ENCODE results near the gene AJAP1.
"Not testable (repeated sequence)": the region's sequence is repeated elsewhere in the genome, so short reads cannot be mapped to it uniquely, and the experiment has no call there.

AJAP1 gene, protein sequence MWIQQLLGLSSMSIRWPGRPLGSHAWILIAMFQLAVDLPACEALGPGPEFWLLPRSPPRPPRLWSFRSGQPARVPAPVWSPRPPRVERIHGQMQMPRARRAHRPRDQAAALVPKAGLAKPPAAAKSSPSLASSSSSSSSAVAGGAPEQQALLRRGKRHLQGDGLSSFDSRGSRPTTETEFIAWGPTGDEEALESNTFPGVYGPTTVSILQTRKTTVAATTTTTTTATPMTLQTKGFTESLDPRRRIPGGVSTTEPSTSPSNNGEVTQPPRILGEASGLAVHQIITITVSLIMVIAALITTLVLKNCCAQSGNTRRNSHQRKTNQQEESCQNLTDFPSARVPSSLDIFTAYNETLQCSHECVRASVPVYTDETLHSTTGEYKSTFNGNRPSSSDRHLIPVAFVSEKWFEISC

DNA sequence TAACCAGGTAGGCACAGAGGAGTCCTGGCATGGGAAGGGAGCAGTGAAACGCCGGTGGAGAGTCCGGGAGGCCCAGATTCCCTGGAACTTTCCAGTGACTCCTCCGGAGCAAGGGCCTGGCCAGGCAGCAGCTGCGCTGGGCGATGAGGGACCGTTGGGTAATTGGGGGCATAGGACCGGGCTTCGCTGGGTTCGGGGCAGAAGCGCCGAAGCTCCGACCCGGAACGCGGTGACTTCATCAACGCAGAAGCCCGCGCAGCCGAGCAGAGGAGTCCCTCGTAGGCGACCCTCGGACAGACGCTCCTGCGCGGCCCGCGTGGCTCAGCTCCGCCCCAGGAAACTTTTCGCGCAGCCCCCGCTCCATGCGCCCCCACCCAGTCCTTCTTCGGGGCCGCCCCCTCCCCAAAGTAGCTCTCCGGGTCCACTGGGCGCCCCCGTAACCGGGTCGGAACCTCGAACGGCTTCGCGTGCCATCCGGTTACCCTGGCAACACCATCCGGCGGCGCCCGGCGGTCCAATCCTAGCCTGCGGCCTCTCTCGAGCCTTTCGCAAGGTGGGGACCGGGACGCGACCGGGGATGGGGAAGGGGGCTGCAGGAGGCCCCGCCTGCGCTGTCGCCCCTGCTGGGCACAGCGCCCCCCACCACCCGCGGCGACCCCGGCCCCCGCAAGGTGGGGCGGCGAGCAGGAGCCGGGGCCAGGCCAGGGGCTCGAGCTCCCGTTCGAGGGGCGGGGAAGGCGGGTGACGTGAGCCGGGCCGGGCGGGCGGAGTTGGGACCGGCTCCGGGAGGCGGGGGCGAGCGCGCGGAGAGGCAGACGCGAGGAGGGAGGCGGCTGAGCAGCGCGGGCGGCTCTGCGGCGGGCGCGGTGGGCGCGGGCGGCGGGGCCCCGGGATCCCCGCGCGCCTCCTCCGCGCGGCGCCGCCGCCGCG lies at the start of gene AJAP1:
Gene AJAP1, plus strand, starts transcription at position 814 of the 930 bp plus-strand sequence. CDS start 817 bp downstream, outside the sequence.
- DNase-seq (ENCODE audit: low read depth): no peak

GRCh38 chr1:4605158-4605557 lies 49.3 kb upstream of the AJAP1 start:
- DNase-seq (ENCODE audit: low read depth): no peak

GRCh38 chr1:4611563-4612341 lies 42.7 kb upstream of the AJAP1 start:
- DNase-seq (ENCODE audit: low read depth): no peak

GRCh38 chr1:4612991-4613390 lies 41.4 kb upstream of the AJAP1 start:
- DNase-seq (ENCODE audit: low read depth): no peak

DNA sequence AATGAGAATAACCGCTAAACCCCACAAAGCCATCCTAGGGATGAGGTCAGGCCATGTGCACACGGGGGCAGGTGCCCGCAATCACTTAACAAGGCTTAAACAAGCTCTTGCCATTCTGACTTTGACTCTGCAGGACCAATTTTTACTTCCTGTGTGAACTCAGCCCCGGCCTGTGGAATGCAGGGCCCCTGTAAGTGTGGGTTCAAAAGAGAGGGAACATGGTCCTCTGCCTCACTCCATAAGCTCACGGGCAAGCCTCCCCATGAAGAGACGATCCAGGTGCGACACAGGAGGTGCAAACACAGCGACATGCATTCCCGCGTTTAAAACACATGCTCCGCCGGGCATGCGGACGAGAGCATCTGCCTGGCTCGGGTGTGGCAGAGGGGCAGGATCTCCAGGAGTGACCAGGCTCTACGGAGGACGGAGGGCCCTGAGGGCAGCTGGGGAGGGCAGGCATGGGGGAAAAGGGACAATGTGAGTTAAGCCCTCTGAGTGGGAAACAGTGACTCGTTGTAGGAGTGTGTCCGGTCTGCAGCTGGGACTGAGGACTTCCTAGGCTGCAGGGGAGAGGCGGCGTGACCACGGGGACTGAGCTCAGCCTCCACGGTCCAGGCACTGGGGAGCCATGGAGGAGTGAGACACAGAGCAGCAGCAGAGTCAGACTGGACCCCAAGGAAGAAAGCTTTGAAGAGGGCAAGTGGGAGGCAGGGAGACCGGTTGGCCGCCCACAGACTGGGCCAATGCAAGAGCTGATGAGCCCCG lies 40.6 kb upstream of the AJAP1 start:
- DNase-seq (ENCODE audit: low read depth): no peak

GRCh38 chr1:4614371-4615137 lies 39.9 kb upstream of the AJAP1 start:
- DNase-seq (ENCODE audit: low read depth): no peak

DNA sequence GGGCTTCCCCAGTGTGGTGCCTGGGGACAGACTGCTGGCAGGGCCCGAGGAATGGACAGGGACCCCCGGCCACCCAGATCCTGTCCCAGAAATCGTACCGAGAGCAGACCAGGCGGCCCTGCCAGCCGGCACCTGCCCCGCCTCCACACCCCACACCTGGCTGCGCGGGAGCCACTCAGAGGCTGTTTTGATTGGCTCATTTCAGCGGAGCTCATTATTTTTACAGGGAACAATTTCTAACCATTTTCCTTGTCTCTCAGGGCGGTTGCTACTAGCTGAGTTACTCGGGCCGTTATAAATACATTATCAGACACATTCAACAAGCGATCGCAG lies 39.3 kb upstream of the AJAP1 start:
- DNase-seq (ENCODE audit: low read depth): no peak

GRCh38 chr1:4615501-4615900 lies 38.9 kb upstream of the AJAP1 start:
- no peak for DNase-seq (ENCODE audit: low read depth)

- no peak for DNase-seq (ENCODE audit: low read depth)
Measured at GRCh38 chr1:4616831-4617465, 37.5 kb upstream of the AJAP1 start.

DNA sequence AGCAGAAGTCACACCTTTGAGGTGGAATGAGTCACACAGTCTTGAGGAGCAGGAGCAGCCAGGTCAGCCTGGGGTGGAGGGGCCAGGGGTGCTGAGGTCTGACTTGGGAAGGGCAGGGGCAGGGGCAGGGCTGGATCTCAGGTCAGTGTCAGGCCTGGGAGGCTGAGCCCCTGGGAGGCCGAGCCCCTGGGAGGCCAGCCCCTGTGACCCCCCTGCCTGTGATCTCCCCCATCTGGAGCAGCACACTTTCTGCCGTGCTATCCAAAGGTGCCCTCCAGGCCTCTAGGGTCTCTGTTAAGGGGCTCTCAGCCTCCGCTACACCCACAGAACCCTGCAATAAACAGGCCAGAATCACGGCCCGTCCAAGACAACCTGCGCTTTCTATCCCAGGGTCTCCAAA lies 36.9 kb upstream of the AJAP1 start:
- DNase-seq (ENCODE audit: low read depth): no peak

DNA sequence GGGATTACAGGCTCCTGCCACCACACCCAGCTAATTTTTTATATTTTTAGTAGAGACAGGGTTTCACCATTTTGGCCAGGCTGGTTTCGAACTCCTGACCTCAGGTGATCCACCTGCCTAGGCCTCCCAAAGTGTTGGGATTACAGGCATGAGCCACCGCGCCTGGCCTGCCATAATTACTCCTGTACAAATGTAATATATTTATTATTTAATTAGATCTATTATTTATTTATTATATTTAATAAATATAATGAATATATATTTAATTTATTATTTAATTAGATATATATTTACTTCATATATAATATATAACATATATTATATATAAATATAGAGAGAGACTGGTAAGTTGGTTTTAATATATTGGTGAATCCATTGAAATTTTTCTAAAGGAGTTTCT lies 35.6 kb upstream of the AJAP1 start:
- DNase-seq (ENCODE audit: low read depth): not testable (repeated sequence)

DNA sequence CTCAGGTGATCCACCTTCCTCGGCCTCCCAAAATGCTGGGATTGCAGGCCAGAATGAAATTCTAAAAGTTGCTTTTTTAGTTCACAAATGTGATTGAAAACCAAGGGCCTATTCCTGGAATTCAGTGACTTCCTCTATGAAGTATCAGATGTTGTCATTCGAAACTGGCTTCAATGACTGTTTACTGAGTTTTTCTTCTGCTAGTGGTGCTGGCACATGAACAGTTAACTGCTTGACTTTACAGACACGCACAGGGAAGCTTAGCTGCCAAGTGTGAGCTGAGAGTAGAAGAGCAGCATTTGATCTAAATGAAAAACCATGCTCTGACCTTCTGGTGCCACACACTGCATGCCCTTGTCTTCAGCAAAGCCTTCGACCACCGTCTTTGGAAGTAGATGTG lies 32.8 kb upstream of the AJAP1 start:
- DNase-seq (ENCODE audit: low read depth): no peak

DNA sequence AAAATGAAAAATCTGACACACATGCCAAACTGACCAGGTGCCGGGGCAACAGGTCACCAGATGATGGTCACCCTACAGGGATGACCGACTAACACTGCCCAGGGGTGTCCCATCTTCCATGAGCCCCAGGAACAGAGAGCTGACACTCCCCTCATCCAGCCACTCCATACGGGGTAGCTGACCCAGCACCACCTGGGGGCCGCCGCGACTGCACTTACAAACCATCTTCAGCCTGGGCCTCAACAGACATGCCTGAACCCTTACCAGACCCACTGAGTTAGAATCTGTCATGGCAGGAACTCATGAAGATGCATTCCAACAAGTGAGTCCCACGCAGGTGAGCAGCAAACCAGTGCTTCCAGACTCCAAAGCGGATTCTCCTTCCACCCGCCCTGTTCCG lies 31.6 kb upstream of the AJAP1 start:
- no peak for DNase-seq (ENCODE audit: low read depth)

- DNase-seq (ENCODE audit: low read depth): no peak
Measured at GRCh38 chr1:4624141-4624715, 30.2 kb upstream of the AJAP1 start.

DNA sequence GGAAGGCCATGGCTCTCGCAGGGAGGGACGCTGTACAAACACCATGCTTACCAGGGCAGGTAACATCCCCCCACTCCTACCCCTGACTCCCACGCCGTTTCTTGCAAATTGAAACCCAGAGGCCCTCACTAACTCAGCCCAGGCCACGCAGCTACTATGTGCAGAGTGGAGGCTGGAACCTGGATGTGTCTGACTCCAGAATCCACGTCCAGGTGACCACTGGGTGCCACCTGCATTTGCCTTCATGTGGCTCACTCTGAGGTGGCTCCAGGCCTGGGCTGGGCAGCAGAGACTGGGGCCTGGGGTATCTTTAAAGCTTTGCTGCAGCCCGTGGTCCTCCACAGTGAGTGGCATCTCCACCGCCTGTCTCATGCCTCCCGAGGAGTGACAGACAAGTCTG lies 29.6 kb upstream of the AJAP1 start:
- no peak for DNase-seq (ENCODE audit: low read depth)

GRCh38 chr1:4626061-4626460 lies 28.3 kb upstream of the AJAP1 start:
- DNase-seq (ENCODE audit: low read depth): no peak

- no peak for DNase-seq (ENCODE audit: low read depth)
Measured at GRCh38 chr1:4626560-4627319, 27.7 kb upstream of the AJAP1 start.

GRCh38 chr1:4627353-4627752 lies 27.1 kb upstream of the AJAP1 start:
- no peak for DNase-seq (ENCODE audit: low read depth)

DNA sequence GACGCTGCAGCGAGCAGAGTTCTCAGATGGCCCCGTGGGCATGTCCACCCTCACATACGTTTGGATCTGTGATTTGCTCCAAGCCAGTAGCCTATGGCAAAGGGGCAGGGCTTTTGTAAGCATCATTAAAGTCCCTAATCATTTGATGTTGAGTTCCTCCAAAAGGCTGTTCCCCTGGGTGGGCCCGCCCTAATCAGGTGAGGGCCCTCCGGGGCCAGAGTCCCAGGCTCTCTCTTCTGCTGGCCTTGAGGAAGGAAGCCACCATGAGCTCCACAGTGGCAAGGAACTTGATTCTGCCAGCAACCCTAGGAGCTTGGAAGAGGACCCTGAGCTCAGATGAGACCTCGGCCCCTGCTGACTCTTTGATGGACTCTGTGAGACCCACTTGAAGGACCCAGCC lies 25.4 kb upstream of the AJAP1 start:
- DNase-seq (ENCODE audit: low read depth): no peak
